ENCODE measurements around the gene ARHGAP28.
"Not testable (repeated sequence)": the region's sequence is repeated elsewhere in the genome, so short reads cannot be mapped to it uniquely, and the experiment has no call there.

DNA sequence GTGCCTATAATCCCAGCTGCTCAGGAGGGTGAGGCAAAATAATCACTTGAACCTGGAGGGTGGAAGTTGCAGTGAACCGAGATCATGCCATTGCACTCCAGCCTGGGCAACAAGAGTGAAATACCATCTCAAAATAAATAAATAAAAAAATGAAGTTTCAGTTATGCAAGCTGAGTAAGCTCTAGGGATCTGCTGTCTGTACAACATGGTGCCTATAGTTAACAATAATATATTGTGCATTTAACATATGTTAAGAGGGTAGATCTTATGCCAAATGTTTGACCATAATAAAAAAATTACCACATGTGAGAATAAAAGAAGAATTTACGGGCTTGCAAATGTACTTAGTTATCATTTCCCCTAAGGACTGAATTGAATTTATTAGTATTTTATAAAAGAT lies 208.9 kb downstream of the ARHGAP28 start:
- TF ChIP-seq, protein P1, sequence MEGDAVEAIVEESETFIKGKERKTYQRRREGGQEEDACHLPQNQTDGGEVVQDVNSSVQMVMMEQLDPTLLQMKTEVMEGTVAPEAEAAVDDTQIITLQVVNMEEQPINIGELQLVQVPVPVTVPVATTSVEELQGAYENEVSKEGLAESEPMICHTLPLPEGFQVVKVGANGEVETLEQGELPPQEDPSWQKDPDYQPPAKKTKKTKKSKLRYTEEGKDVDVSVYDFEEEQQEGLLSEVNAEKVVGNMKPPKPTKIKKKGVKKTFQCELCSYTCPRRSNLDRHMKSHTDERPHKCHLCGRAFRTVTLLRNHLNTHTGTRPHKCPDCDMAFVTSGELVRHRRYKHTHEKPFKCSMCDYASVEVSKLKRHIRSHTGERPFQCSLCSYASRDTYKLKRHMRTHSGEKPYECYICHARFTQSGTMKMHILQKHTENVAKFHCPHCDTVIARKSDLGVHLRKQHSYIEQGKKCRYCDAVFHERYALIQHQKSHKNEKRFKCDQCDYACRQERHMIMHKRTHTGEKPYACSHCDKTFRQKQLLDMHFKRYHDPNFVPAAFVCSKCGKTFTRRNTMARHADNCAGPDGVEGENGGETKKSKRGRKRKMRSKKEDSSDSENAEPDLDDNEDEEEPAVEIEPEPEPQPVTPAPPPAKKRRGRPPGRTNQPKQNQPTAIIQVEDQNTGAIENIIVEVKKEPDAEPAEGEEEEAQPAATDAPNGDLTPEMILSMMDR (IDR thresholded peaks at IDR 0.05): not testable (repeated sequence)
- not testable (repeated sequence) for TF ChIP-seq POLR2AphosphoS5 (IDR thresholded peaks at IDR 0.05)
